ENCODE results near the gene GSE1.

The GSE1 gene

DNA sequence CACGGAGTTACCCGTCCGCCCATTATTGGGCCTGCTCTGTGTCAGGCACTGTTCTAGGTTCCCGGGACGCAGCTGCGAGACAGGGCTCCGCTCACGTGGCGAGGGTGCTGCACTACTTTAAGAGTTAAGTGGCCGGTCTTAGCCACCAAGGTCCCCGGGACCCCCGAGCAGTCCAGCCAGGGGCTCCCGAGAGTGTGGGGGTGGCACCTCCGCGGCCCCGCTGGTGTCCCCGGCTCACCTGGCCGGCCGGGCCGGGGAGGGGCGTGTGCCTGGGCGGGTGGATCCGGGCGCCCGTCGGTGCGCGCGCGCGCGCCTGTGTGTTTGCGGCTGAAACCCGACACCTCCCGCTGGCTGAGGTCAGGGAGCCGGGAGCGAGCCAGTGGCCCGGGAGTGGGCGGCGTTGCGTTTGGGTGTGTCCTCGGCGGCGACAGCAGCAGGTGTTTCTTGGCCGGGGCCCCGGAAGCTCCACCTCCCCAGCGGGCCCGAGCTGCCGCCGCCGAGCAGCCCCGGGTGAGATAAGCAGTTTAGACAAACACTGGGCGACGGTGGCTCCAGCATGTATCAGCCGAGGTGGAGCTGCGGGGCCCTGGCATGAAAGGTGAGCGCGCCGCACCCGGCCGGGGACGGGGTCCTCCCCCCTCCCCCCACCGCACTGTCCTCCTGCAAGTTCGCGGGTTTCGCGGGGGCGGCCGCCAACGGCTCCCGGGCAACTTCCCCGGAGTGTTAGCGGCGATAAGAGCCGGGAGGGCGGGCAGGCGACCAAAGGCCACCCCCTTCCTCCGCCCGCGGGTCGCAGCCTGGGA lies at the start of gene GSE1:
Gene GSE1 (plus strand): TSS at position 522 of the 803 bp plus-strand sequence. CDS start 70 bp downstream, at position 592.
- DNase-seq = peak; percentile 74

DNA sequence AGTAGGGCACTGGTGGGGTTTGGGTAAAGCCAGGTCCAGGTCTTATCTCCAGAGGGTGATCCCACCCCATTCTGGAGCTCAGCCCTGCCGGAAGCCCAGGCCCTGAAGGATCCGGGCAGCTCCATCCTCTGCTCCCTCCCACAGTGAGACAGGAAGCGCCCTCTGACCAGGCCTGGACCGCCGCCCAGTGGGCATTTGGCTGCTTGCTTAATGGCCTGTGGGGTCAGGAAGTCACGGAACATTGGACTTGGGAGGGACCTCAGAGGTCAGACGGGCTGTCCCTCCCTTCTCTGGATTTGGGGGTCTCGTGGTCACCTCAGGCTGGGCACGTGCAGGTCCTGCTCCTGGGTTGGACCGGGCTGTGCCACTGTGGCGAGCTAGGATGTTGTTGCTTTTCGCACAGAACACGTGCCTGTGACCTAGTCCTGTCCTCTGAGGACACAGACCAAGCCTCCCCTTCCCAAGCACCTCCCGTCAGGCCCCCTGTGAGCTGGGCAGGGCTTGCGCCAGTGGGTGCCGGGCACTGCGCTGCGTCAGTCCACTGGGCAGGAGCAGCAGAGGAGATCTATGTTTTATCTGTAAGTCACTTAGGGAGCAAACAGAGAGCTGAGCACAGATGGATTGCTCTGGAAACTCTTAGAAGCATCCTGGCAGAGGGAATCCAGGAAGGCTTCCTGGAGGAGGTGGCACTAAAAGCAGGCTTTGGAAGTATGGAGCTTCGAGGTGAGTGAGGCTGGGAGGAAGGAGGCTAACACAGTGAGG lies 49.4 kb upstream of the GSE1 start:
- DNase-seq = no peak

DNA sequence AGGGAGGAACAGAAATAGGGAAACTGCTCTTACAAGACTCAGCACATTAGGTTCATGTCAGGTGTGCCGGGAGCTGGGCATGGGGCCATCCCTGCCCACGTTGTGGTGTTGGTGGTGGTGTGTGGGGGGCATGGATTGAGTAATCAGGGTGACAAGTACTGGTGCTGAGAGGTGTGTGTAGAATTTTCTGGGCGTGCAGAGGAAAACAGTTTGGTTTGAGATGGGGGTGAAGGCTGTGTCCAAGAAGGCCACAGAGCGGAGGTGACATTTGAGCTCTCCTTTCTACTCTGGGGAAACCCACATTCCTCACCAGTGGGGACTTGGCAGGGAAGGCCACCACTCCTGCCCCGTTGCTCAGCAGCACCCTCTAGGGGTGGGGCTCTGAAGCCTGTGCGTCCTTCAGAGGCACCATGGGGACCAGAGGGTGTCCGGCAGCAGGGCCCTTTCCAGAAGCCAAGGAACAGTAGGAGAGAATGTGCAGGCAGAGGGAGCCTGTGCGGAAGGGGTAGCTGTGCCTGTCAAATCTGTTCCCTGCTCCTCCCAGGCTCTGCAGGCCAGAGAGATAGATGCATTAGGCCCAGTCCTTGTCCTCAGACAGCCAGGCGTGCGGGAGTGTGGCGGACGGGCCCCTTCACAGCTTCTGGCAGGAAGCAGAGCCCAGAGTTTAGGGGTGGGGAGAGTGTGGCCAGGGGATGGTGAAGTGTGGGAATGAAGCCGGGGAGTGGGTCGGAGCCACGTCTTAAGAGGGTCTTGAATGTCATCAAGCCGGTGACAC lies 48.7 kb upstream of the GSE1 start:
- DNase-seq = peak; percentile 41

DNA sequence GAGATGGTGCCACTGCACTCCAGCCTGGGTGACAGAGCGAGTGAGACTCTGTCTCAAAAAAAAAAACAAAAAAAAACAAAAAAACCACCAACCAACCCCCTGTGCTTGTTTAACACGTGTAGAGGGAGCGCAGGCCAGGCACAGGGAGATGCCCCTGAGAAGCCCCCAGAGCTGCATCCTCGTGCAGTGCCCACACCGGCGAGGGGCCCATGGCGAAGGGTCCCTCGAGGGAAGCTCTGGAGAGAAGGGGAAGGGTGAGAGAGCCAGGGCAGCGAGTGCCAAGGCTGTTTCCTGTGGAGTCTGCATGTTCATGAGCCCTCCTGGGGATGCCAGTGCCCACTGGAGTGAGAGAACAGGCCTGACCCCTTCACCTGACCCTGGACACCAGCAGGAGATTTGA lies 47.8 kb upstream of the GSE1 start:
- DNase-seq = no peak

DNA sequence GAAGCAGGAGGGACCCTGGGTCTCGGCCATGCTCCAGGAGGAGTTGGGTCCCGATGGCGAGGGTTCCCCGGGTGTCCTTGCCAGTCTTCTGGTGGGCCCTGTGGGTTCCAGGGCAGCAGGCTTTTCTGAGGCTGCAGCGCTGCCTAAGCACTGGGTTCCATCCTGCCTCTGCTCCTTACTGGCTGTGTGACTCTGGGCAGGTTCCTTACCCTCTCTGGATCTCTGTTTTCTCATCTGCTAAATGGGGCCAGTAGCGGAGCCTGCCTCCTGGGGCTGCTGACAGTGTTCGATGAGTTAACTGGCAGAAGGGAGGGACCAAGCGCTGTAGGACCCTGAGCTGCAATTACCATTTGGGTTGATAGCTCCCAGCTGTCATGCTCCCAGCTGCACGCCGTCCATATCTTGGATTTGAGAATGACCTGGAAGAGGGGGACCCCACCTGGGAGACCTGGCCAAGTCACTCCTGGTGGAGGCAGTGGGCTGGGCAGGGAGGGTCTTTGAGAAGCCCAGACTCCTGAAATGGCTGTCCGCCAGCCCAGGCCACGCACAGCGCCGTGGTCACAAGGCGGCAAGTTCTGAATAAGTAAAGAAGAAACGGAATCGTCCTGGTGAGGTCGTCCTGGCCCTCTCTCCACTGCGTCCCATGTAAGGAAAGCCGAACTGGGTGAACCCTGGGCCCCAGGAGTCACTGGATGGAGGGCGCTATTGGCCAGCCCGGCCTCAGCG lies 47.2 kb upstream of the GSE1 start:
- no peak for DNase-seq

DNA sequence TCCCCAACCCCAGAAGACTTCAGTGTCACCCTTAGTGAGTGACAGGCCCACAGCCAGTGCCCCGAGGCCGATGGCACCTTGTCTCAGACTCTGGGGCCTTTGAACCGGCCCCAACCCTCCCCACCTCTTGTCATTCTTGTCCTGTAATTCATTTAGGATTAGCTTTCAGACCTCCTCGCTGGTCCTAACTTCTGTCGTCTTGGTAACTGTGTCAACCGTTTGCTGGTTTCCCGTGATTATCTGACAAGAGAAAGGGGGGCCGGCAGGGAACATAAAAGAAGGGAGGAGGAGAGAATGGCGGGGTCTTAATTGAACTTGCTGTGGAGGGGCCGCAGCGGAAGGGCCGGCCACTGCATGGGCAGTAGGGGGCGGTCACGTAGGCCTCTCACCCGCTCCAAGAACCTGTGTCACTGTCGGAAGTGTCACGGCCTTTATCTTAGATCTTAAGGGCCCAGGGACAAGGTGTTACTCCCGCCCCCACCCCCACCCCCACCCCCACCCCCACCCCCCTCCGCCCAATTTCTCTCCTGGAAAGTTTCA lies 46.5 kb upstream of the GSE1 start:
- DNase-seq = no peak

DNA sequence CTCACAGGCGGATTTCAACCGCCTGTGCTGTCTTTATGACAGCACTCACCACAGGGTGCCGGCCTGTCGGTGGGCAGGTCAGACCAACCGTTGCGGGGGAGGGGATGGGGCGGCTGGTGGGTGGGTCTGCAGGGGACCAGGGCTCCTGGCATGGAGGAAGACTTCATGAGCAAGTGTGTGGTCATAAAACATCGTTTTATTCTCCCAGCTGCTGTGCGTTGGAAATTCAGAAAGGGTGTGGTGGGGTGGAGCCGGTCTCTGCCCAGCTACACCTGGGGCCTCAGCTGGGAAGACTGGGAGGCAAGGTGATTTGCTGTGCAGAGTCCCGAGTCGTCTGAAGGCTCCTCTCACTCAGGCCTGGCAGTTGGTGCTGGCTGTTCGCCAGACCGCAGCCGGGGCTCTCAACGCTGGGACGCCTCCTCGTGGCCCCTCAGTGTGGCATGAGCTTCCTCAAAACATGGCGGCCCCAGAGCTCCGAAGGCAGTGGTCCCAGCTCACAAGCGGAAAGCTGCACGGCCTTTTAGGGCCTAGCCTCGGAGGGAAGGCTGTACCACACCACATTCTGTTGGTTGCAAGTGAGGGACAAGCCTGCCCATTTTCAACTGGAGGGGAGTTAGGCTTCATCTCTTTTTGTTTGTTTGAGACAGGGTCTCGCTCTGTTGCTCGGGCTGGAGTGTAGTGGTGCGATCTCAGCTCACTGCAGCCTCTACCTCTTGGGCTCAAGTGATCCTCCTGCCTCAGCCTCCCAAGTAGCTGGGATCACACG lies 45.8 kb upstream of the GSE1 start:
- DNase-seq = no peak

DNA sequence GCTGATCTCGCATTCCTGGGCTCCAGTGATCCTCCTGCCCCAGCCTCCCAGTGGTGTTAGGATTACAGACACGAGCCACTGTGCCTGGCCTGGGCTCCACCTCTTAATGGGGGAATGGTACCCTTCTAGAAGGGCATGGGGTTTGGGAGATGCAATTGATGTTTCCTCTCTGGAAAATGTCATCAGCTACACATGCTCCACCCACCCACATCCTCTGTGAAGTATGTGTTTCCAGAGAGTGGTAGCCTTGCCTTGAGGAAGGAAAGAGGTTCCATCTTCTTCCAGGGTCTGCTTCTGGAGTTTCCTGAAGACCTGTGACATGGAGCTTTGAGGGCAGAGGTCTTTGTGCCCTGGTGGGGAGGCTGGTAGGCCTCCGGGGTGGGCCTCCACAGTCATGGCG lies 45.2 kb upstream of the GSE1 start:
- DNase-seq = no peak

DNA sequence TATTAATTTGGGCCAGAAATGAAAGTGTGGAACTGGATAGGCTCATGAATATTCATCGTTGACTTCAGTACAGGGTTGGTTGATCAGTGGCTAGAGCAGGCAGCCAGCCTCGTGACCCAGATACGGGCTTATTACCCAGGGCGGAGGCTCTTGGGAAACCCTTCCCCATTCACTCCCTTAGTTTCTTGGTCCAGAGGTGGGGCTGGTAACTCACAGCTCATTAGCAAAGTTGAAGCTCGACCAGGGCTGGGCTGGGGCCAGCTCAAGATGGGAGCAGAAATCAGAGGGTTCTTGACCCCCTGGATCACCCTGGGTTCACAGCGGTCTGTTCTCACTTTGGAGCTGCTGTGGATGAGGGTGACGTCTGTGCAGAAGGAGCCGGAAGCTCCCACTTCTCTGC lies 44.6 kb upstream of the GSE1 start:
- no peak for DNase-seq

DNA sequence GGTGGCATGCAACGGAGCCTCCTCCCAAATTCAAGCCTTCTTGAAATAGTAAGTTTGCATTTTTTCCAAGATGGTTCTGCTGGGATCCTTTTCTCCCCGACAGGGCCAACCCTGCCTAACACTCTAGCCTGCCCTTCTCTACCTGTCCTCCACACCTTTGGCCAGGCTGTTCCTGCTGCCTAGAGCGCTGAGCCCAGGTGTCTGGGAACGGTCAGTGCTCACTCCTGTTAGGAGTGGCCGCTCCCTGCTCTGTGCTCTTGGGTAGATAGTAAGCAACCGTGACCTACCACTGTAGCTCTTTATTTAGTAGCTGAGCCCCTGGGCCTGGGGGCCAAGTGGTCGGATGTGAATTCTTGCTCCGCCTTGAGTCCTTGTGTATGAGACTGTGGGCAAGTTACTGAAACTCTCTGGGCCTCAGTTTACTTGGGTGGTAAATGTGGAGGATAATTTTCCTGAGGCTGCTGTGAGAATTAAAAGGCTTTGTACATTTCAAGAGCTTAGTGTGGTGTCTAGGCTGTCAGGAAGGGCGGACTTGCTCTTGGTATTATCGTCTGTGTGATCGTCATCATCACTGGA lies 44.0 kb upstream of the GSE1 start:
- DNase-seq = no peak

DNA sequence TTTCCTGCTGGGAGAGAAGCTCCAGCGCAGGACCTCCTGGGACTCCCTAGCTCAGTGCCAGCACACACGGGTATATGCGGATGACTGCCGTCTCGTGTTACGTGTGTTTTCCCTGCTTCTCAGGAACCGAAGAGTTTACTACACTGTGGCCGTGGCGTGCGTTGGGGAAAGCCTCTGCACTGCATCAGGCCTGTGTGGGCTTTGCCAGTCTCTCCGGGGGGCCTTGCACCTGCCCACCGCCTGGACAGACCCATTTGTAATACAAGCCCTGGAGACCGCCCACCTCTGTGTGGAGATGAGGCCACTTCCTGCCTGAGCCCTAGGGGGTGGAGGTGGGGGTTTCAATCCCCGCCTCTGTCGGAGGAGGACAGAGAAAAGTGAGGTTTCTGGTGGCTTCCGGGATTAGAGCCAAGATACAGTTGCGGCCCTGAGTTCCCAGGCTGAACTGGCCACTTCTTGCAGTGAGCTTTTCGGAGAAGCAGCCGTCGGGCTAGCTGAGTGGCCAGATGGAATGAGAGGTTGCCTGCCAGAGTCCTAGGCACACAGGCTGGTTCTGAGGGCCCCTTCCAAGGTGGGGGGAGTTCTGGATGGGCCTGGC lies 43.4 kb upstream of the GSE1 start:
- DNase-seq = peak; percentile 48

DNA sequence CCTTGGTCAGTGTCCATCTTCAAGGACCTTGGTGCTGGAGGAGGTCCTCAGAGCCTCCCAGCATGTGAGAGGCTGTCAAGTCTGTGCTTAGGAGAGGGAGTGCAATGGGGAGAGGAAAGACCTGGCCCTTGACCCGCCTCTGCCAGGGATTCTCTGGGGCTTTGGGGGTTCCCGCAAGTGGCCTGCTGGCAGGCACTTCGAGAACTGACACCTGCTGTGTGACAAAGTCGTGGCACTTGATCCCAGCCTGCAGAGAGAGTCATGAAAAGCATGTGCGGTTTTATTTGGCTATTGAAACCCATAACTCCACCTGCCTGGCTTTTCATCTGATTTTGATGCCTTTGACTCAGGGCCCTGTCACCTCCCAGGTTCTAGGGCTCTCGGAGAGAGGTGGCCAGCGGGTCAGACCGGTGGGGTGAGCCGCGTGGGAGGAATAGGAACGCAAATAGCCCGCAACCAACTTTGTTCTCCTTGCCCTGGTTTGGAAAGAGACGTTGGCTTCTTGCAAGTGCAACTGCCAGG lies 42.8 kb upstream of the GSE1 start:
- DNase-seq = no peak

DNA sequence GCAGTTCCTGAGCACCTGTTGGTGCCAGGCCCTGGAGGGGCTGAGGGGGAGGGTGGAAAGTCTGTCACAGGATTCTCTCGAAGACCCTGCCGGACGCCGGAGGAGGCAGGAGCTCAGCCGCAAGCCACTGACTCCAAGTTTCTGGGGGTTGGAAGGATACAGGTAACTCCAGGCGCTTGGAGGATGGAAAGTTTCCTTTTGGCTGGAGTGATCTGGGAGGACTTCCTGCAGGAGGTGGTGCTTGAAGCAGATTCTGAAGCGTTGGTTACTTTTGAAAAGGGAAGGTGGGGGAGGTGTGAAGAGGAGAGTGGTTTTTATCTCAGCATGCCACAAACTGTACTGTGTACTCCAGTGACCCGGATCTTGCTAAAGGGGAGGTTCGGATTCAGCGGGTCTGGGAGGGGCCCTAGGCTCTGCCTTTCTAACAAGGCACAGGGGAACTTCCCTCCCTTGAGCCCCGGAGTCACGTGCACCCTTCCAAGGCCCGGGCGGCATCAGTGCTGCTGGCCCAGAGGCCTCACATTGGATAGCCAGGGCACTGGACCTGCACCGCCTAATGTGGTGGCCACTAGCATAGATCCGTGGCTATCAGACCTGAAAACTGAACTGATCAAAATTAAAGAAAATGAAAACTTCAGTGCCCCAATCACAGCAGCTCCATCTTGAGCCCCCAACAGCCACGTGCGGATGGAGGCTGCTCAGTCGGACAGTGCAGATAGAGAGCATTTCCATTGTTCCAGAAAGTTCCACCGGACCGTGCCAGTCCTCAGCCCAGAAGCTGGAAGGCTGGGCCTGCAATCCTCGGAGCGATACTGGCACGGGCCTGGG lies 42.2 kb upstream of the GSE1 start:
- DNase-seq = peak; percentile 69

DNA sequence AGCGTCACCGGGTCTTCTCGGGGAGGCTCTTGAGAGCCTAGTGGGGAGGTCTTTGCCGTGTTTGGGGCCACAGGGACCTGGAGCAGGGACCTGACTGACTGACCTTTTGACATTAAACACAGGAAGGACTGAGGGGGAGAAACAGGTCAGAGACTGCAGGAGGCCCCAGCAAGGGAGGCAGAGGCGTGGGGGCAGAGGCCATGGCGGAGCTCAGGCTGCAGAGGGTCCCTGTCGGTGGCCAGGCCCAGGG lies 41.6 kb upstream of the GSE1 start:
- DNase-seq = no peak

DNA sequence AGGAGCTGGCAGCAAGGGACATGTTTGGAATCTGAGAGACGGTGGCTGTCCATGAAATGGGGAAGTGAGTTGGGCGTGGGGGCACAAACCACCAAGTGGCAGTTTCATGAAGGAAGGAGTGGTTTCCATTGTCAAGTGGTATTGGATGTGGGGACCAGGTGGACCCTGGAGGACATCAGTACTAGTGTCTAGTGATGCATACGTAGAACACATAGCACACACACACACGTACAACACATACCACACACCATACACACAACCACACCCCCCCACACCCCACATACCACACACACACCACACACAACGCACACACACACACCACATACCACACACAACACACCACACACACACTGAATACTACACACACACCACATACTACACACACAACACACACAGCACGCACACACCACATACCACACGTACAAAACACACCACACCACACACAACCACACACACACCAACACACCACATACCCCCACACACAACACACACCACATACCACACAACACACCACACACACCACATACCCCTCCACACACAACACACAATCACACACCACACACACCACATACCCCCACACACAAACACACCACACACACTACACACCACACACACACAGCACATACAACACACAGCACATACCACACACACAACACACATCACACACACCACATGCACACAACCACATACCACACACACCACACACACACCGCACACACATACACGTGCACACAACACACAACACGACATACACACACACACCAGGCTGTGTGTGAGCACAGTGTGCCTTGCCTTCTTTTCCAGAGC lies 41.1 kb upstream of the GSE1 start:
- DNase-seq = no peak

DNA sequence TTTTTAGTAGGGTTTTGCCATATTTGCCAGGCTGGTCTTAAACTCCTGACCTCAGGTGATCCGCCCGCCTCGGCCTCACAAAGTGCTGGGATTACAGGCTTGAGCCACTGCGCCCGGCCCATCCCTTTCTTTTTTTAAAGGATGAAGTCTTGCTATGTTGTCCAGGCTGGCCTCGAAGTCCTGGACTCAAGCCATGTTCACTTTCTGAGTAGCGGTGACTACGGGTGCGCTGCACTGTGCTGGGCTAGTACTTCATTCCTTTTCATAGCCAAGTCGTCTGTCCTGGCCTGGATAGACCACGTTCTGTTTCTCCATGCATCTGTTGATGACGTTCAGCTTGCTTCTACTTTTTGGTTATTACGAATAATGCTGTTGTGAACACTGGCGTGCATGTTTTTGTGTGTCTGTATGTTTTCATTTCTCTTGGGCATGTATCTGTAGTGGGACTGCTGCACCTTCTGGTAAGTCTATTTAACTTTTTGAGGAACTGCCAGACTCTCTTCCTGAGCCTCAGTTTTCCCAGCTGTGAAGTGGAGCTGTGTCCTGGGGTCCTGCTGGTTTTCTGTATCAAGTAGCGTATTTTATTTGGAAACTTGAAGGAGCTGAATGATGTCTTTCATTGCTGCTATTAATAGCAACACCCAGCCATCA lies 40.0 kb upstream of the GSE1 start:
- DNase-seq = no peak

DNA sequence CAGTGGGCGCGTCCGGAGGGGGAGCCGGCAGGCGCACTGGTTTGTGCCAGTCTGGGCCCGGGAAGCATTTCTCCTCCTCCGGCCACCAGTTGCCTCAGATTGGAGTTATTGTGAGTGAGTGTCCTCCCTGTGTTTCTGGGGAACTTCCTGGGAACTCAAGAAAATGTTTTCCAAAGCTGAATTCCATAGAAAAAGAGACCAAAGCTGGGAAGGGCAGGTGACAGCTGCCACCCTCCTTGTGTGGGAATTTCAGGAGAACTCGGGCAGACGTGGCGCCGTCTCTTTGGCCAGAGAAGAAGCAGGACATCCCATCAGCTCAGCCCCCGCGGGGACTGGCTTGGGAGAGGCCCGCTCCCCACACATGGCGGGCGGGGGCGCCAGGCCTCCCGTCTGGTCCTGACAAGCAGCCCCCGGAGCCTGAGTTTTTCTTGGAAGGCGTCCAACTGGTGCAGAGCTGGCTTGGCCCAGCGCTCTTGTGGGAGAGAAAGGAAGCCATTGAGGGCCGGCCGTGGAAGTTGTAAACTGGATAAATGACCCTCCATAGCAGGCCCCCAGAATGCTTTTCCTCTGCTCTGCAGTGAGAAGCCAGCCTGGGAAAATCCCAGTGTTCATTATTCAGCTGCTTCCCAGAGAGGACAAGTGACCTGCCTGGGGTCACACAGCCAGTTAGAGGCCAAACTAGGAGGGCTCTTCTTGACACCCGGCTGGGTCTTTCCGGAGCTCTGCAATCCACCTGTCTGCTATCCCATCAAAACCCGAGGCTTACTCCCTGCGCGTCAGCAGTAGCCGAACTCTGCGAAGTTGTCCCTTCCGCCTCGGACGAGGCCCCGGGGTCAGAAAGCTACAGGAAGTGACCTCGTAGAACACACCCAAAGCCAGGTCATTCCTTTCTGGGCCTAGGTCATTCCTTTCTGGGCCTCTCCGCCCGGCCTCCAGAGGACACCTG lies 39.2 kb upstream of the GSE1 start:
- no peak for DNase-seq

Measured in CD4-positive, alpha-beta T cell treated with Interleukin-12 subunit alpha and Interleukin-12 subunit beta, for 1 hour (primary cell).